Activated CD4-positive, alpha-beta T cell treated with anti-CD3 and anti-CD28 coated beads, Interleukin-2, amount 10 ng/mL, durations not matched to agents 7 days and 5 days (primary cell): ENCODE results near the gene MC1R. TPM values are rescaled to one million over a fixed set of nuclear protein-coding genes. Genes with fewer than 3 reads are reported as not detected.
"Not testable (repeated sequence)": the region's sequence is repeated elsewhere in the genome, so short reads cannot be mapped to it uniquely, and the experiment has no call there.

Experiments
- CTCF ChIA-PET: fragments of 350-600 bp; sonication (Branson Sonifier 250); formaldehyde crosslinking; loops from one replicate; lab custom pipeline; 2021; ENCODE audit warnings: antibody characterized with exemption; lab: Charles Lee
- POLR2A ChIA-PET: fragments of 350-600 bp; sonication (Branson Sonifier 250); formaldehyde crosslinking; loops from one replicate; lab custom pipeline; 2021; ENCODE audit warnings: antibody characterized with exemption; lab: Charles Lee
- DNase-seq: peaks from one replicate; pipeline ENCODE4 v3.0.0-alpha.2; 2020
- H3K27ac Mint-ChIP-seq: one replicate; pipeline ENCODE4 v1.8.0; 2021; ENCODE audit warnings: mild to moderate bottlenecking, moderate library complexity, mixed read lengths
- H3K27me3 Mint-ChIP-seq: one replicate; pipeline ENCODE4 v1.8.0; 2021; ENCODE audit warnings: mixed read lengths
- H3K36me3 Mint-ChIP-seq: one replicate; pipeline ENCODE4 v1.8.0; 2021; ENCODE audit warnings: low read depth, mixed read lengths
- H3K4me1 Mint-ChIP-seq: one replicate; pipeline ENCODE4 v1.8.0; 2021; ENCODE audit warnings: mixed read lengths
- H3K4me3 Mint-ChIP-seq: one replicate; pipeline ENCODE4 v1.8.0; 2021; ENCODE audit warnings: mild to moderate bottlenecking, moderate library complexity, mixed read lengths
- H3K9me3 Mint-ChIP-seq: one replicate; pipeline ENCODE4 v1.8.0; 2021; ENCODE audit warnings: mixed read lengths
- total RNA-seq, 2 experiments: library from RNA; stranded (reverse); gene quantifications; one replicate each; pipeline ENCODE4 v1.2.3, GENCODE V29; 2021

The MC1R gene
- total RNA-seq, 2 experiments from 2014 or later = 5.0 to 6.6 TPM

DNA sequence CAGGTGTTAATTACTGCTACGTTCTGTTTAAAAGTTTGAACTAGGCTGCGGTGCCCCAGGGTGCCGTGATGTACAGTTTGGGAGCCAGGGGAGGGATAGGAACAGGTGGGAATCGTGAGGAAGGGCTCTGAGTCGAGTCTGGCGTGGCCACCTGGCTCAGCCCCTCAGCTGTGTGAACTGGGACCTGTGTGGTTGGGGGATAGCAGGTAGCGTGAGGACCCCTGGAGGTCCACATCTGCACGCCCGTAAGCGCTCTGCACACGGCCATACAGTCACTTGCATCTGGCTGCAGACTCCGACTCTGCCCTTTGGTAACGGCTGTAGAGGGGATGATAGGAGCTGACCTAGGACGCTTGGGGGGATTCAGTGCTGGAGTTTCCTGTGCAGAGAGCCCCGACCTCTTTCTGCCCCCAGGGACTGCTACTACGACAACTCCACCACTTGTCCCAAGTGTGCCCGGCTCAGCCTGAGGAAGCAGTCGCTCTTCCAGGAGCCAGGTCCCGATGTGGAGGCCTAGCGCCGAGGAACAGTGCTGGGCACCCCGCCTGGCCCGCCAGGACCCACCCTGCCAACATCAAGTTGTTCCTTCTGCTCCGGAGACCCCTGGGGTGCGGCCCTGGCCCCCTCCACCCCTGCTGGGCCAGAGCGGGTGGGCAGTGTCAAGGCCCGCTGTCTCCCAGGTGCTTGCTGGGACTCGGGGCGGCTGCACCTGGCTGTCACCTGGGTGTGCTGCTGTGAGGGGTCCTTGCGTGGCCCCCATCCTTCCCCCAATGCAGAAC is 47.0 kb downstream of the MC1R start:
- Mint-ChIP-seq H3K27ac (no peak overlapping the region), H3K4me1 (peaks cover 3% of the 10 kb centered on the region), H3K9me3 (peaks cover 5% of the 10 kb centered on the region), H3K27me3 (no peaks in the 10 kb centered on the region), H3K36me3 (peaks cover 7% of the 10 kb centered on the region), H3K4me3 (no peak overlapping the region)
- ChIA-PET CTCF (no interaction called here), POLR2A (no interaction called here)
- DNase-seq = no peak

- peaks cover 12% of the 10 kb centered on the region for H3K36me3 Mint-ChIP-seq
- H3K27ac Mint-ChIP-seq = no peak overlapping the region
- CTCF ChIA-PET = no interaction called here
- POLR2A ChIA-PET = no interaction called here
- peaks cover 14% of the 10 kb centered on the region for H3K4me1 Mint-ChIP-seq
- H3K4me3 Mint-ChIP-seq = no peak overlapping the region
- no peaks in the 10 kb centered on the region for H3K27me3 Mint-ChIP-seq
- no peak for DNase-seq
- H3K9me3 Mint-ChIP-seq = peaks cover 8% of the 10 kb centered on the region
These were observed 48.1 kb downstream of the MC1R start for GRCh38 chr16:89966756-89967155.

DNA sequence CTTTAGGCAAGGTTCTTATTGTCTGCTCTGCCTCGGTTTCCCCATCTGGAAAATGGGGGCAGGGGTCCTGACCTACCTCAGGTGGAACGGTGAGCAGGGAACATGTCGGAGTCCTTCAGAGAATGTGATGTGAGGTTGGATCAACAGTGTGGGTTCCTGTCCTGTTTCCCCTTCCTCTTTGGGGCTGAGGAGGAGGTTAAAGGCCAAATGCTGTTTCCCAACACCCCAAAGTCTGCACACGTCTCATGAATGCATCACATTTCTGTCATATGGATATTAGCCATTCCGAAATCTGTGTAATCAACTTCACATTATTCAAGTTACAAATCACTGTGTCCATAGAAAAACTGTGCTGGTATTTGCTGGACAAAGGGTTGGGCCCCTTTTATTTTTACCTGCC is 48.8 kb downstream of the MC1R start:
- H3K9me3 Mint-ChIP-seq, CTCF ChIA-PET, DNase-seq, H3K4me3 Mint-ChIP-seq, H3K27ac Mint-ChIP-seq, POLR2A ChIA-PET, H3K27me3 Mint-ChIP-seq: not testable (repeated sequence)
- Mint-ChIP-seq H3K36me3 (peaks cover 12% of the 10 kb centered on the region), H3K4me1 (peaks cover 16% of the 10 kb centered on the region)

DNA sequence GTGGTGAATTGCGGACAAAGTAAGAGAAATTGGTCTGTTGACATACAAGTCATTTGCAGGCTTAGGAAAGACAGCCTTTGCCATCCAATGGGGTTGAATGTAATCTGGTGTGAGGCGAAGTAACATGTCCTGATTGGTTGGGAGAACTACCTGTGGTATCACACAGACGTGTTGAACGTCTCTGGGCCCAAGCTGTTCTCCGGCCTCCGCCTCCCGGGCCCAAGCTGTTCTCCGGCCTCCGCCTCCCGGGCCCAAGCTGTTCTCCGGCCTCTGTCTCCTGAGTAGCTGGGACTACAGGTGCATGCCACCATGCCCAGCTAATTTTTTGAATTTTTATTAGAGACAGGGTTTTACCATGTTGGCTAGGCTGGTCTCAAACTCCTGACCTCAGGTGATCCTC is 49.4 kb downstream of the MC1R start:
- peaks cover 12% of the 10 kb centered on the region for H3K36me3 Mint-ChIP-seq
- not testable (repeated sequence) for H3K9me3 Mint-ChIP-seq, H3K27me3 Mint-ChIP-seq

GRCh38 chr16:89969741-89970410 is 51.2 kb downstream of the MC1R start:
- no peaks in the 10 kb centered on the region for H3K27me3 Mint-ChIP-seq
- POLR2A ChIA-PET = no interaction called here
- CTCF ChIA-PET = no interaction called here
- DNase-seq = no peak
- H3K4me1 Mint-ChIP-seq = peaks cover 27% of the 10 kb centered on the region
- peaks cover 8% of the 10 kb centered on the region for H3K9me3 Mint-ChIP-seq
- no peak overlapping the region for H3K27ac Mint-ChIP-seq
- H3K4me3 Mint-ChIP-seq = no peak overlapping the region
- H3K36me3 Mint-ChIP-seq = peaks cover 15% of the 10 kb centered on the region

More for the DNA sequence above, 49.4 kb downstream of the MC1R start:
- H3K27ac Mint-ChIP-seq, DNase-seq, CTCF ChIA-PET, POLR2A ChIA-PET, H3K4me3 Mint-ChIP-seq: not testable (repeated sequence)
- H3K4me1 Mint-ChIP-seq = peaks cover 16% of the 10 kb centered on the region

Other genes starting within 250 kb of the MC1R start
- 10 to 100 TPM; 83.1 to 96.8 TPM for gene CDK10, start 232.2 kb upstream of the MC1R start, total RNA-seq
- gene SPATA2L, start 217.2 kb upstream of the MC1R start, total RNA-seq = 1 to 10 TPM; 5.3 to 8.0 TPM
- 10 to 100 TPM; 10.8 to 13.4 TPM for gene VPS9D1, start 198.0 kb upstream of the MC1R start, total RNA-seq
- gene ZNF276, start 197.3 kb upstream of the MC1R start, total RNA-seq = 10 to 100 TPM; 79.5 to 96.5 TPM
- gene FANCA, start 102.2 kb upstream of the MC1R start, total RNA-seq = 100 to 1,000 TPM in 1 of 2 experiments, 10 to 100 TPM in 1; 97.1 to 111 TPM
- 1 to 10 TPM; 1.1 to 1.8 TPM for gene SPIRE2, start 90.4 kb upstream of the MC1R start, total RNA-seq
- gene TCF25, start 45.3 kb upstream of the MC1R start, total RNA-seq = 100 to 1,000 TPM; 148 to 168 TPM
- gene TUBB3, start 4.5 kb downstream of the MC1R start, total RNA-seq = 1 to 10 TPM; 1.1 to 1.6 TPM
- gene DEF8, start 29.9 kb downstream of the MC1R start, total RNA-seq = 10 to 100 TPM; 30.7 to 35.5 TPM
- under 1 TPM; 0.07 to 0.15 TPM for gene DBNDD1, start 100.6 kb downstream of the MC1R start, total RNA-seq
- gene PRDM7, start 158.5 kb downstream of the MC1R start, total RNA-seq = not detected